ENCODE results near the gene C16orf74. TPM values are rescaled to one million over a fixed set of nuclear protein-coding genes. Genes with fewer than 3 reads are reported as not detected.

Gene C16orf74
- total and polyA plus RNA-seq, 2 of the 13 experiments (the other 11 are each of a cell fraction or from before 2014, with no cell fraction given) = 0.13 to 0.29 TPM

DNA sequence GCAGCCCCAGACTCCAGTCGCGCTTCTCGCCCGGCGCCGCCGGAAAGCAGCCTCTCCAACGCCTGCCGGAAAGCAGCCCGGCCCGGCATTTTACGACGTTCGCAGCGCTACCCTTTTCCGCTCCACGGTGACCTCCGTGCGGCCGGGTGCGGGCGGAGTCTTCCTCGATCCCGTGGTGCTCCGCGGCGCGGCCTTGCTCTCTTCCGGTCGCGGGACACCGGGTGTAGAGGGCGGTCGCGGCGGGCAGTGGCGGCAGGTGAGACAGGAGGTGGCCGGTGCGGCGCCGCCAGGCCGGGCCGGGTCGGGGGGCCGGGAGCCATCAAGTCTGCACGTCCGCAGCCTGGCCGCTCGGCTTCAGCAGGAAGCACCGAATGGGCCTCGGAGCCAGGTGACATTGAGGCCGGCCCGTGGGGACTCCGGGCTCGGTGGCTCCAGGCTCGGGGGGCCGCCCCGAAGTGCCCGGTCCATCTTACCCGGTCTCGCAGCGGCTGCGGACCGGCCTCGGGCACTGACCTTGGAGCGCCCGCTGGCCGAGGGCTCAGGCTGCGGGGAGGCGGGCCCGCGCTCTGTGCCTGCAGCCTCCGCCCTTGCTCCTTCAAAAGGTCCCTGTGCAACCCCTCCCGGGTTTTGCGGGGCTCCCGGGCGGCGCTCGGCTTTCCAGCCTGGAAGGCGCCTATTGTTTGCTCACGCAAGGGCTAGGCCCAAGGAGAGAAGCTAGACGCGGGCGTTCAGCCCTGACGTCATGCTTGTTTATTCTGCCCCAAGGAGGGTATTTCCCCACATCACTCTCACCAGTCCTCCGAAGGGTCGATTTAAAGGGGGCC is 48.8 kb upstream of the C16orf74 start, which contains the start of the genes COX4I1 and EMC8 (continued):
- TF ChIP-seq, protein P1, sequence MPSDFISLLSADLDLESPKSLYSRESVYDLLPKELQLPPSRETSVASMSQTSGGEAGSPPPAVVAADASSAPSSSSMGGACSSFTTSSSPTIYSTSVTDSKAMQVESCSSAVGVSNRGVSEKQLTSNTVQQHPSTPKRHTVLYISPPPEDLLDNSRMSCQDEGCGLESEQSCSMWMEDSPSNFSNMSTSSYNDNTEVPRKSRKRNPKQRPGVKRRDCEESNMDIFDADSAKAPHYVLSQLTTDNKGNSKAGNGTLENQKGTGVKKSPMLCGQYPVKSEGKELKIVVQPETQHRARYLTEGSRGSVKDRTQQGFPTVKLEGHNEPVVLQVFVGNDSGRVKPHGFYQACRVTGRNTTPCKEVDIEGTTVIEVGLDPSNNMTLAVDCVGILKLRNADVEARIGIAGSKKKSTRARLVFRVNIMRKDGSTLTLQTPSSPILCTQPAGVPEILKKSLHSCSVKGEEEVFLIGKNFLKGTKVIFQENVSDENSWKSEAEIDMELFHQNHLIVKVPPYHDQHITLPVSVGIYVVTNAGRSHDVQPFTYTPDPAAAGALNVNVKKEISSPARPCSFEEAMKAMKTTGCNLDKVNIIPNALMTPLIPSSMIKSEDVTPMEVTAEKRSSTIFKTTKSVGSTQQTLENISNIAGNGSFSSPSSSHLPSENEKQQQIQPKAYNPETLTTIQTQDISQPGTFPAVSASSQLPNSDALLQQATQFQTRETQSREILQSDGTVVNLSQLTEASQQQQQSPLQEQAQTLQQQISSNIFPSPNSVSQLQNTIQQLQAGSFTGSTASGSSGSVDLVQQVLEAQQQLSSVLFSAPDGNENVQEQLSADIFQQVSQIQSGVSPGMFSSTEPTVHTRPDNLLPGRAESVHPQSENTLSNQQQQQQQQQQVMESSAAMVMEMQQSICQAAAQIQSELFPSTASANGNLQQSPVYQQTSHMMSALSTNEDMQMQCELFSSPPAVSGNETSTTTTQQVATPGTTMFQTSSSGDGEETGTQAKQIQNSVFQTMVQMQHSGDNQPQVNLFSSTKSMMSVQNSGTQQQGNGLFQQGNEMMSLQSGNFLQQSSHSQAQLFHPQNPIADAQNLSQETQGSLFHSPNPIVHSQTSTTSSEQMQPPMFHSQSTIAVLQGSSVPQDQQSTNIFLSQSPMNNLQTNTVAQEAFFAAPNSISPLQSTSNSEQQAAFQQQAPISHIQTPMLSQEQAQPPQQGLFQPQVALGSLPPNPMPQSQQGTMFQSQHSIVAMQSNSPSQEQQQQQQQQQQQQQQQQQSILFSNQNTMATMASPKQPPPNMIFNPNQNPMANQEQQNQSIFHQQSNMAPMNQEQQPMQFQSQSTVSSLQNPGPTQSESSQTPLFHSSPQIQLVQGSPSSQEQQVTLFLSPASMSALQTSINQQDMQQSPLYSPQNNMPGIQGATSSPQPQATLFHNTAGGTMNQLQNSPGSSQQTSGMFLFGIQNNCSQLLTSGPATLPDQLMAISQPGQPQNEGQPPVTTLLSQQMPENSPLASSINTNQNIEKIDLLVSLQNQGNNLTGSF (CRISPR knock-in tag; IDR thresholded peaks at IDR 0.05) = no peak
- peak; percentile 43 for TF ChIP-seq RBM39 (IDR thresholded peaks at IDR 0.05; ENCODE audit: low read depth, low read length, poor library complexity, severe bottlenecking)
- TF ChIP-seq ZNF160 (CRISPR knock-in tag; IDR thresholded peaks at IDR 0.05) = peak; percentile 74
- TF ChIP-seq ZNF331 (CRISPR knock-in tag; IDR thresholded peaks at IDR 0.05) = peak; percentile 73; the same call in 1 of the 2 replicates
- TF ChIP-seq TARDBP (CRISPR knock-in tag; IDR thresholded peaks at IDR 0.05) = peak; percentile 94
- TF ChIP-seq ZNF7 (CRISPR knock-in tag; IDR thresholded peaks at IDR 0.05) = no peak; the same call in 1 of the 2 replicates
- TF ChIP-seq ZMAT3 (CRISPR knock-in tag; conservative IDR thresholded peaks at IDR 0.05) = peak; percentile 89
- no peak for TF ChIP-seq ZNF282 (IDR thresholded peaks at IDR 0.05; ENCODE audit: partially characterized antibody)
- TF ChIP-seq ZBTB21 (CRISPR knock-in tag; IDR thresholded peaks at IDR 0.05) = peak; percentile 91
- peak; percentile 31; the same call in 1 of the 2 replicates for TF ChIP-seq ZNF777 (CRISPR knock-in tag; IDR thresholded peaks at IDR 0.05)
- TF ChIP-seq JDP2 (CRISPR knock-in tag; IDR thresholded peaks at IDR 0.05; ENCODE audit: borderline replicate concordance) = no peak
- no peak for TF ChIP-seq PREB (CRISPR knock-in tag; IDR thresholded peaks at IDR 0.05)
- no peak for TF ChIP-seq HDAC6 (IDR thresholded peaks at IDR 0.05; ENCODE audit: low read depth, low read length)
- peak; percentile 46; the same call in 1 of the 2 replicates for TF ChIP-seq ZNF704 (CRISPR knock-in tag; IDR thresholded peaks at IDR 0.05; ENCODE audit: borderline replicate concordance)
- no peak for TF ChIP-seq SP1 (IDR thresholded peaks at IDR 0.05)
- TF ChIP-seq SP1 (CRISPR knock-in tag; IDR thresholded peaks at IDR 0.05) = no peak
- TF ChIP-seq, protein P2, sequence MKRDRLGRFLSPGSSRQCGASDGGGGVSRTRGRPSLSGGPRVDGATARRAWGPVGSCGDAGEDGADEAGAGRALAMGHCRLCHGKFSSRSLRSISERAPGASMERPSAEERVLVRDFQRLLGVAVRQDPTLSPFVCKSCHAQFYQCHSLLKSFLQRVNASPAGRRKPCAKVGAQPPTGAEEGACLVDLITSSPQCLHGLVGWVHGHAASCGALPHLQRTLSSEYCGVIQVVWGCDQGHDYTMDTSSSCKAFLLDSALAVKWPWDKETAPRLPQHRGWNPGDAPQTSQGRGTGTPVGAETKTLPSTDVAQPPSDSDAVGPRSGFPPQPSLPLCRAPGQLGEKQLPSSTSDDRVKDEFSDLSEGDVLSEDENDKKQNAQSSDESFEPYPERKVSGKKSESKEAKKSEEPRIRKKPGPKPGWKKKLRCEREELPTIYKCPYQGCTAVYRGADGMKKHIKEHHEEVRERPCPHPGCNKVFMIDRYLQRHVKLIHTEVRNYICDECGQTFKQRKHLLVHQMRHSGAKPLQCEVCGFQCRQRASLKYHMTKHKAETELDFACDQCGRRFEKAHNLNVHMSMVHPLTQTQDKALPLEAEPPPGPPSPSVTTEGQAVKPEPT (CRISPR knock-in tag; IDR thresholded peaks at IDR 0.05; ENCODE audit: low read depth) = peak; percentile 78; the same call in 1 of the 2 replicates
- TF ChIP-seq SCMH1 (CRISPR knock-in tag; IDR thresholded peaks at IDR 0.05; ENCODE audit: borderline replicate concordance) = no peak
- no peak for TF ChIP-seq ZNF3 (CRISPR knock-in tag; IDR thresholded peaks at IDR 0.05)
- no peak; the same call in 1 of the 2 replicates for TF ChIP-seq KDM3A (CRISPR knock-in tag; IDR thresholded peaks at IDR 0.05; ENCODE audit: low read depth)
- peak; percentile 87 for TF ChIP-seq ZNF792 (CRISPR knock-in tag; IDR thresholded peaks at IDR 0.05)
- peak; percentile 67; the same call in 1 of the 2 replicates for TF ChIP-seq ZNF891 (CRISPR knock-in tag; IDR thresholded peaks at IDR 0.05)
